ENCODE results near the gene MATCAP1.

MATCAP1 gene

GRCh38 chr16:67190448-67191399 lies 7.0 kb upstream of the MATCAP1 start:
- DNase-seq, result no peak

- DNase-seq, result no peak
Measured at GRCh38 chr16:67190041-67190440, 6.3 kb upstream of the MATCAP1 start, which contains the start of gene EXOC3L1. Gene EXOC3L1, minus strand, starts transcription at chr16:67190136. Its CDS starts 460 bp downstream, at chr16:67189676.

GRCh38 chr16:67188798-67189197 lies 5.0 kb upstream of the MATCAP1 start:
- no peak for DNase-seq

GRCh38 chr16:67188323-67188722 lies 4.6 kb upstream of the MATCAP1 start:
- no peak for DNase-seq

GRCh38 chr16:67187175-67187890 lies 3.6 kb upstream of the MATCAP1 start:
- DNase-seq, result no peak

- no peak for DNase-seq
Measured at GRCh38 chr16:67186550-67186950, 2.8 kb upstream of the MATCAP1 start.

- no peak for DNase-seq
Measured at GRCh38 chr16:67185651-67186134, 1.9 kb upstream of the MATCAP1 start.

GRCh38 chr16:67184995-67185650 lies 1.4 kb upstream of the MATCAP1 start:
- peak; percentile 76 for DNase-seq

- peak; percentile 67 for DNase-seq
Measured at GRCh38 chr16:67184453-67184994, 761 bp upstream of the MATCAP1 start.

GRCh38 chr16:67183284-67183626 lies 508 bp downstream of the MATCAP1 start:
- DNase-seq, result no peak

GRCh38 chr16:67182288-67182687 lies 1.5 kb downstream of the MATCAP1 start:
- no peak for DNase-seq

- no peak for DNase-seq
Measured at GRCh38 chr16:67181346-67181745, 2.4 kb downstream of the MATCAP1 start.

- no peak for DNase-seq
Measured at GRCh38 chr16:67180166-67180565, 3.6 kb downstream of the MATCAP1 start.

- DNase-seq, result no peak
Measured at GRCh38 chr16:67179421-67180080, 4.2 kb downstream of the MATCAP1 start.

- peak; percentile 92 for DNase-seq
Measured at GRCh38 chr16:67177743-67178699, 5.7 kb downstream of the MATCAP1 start.

GRCh38 chr16:67176662-67177061 lies 7.1 kb downstream of the MATCAP1 start:
- DNase-seq, result peak; percentile 72

GRCh38 chr16:67174706-67175231 lies 9.0 kb downstream of the MATCAP1 start:
- DNase-seq, result no peak

- DNase-seq, result peak; percentile 78
Measured at GRCh38 chr16:67173808-67174705, 9.7 kb downstream of the MATCAP1 start.

- no peak for DNase-seq
Measured at GRCh38 chr16:67173323-67173722, 10.4 kb downstream of the MATCAP1 start.

All from NCI-H146 (cell line).